Nephron progenitor cell (in vitro differentiated cells): ENCODE data around the gene RAP1GAP2.

Source experiments
- DNase-seq: peaks from one replicate; pipeline ENCODE4 v3.0.0; 2021
- H3K27ac Mint-ChIP-seq: 2 replicates; pipeline ENCODE4 v1.8.0; 2021; ENCODE audit warnings: mild to moderate bottlenecking, moderate library complexity, mixed read lengths
- H3K27me3 Mint-ChIP-seq: 2 replicates; pipeline ENCODE4 v1.8.0; 2021; ENCODE audit warnings: mild to moderate bottlenecking, low read depth, mixed read lengths; ENCODE audit not compliant: poor library complexity
- H3K36me3 Mint-ChIP-seq: 2 replicates; pipeline ENCODE4 v1.8.0; 2021; ENCODE audit warnings: low read depth, mixed read lengths
- H3K4me1 Mint-ChIP-seq: 2 replicates; pipeline ENCODE4 v1.8.0; 2021; ENCODE audit warnings: mixed read lengths
- H3K4me3 Mint-ChIP-seq: 2 replicates; pipeline ENCODE4 v1.8.0; 2021; ENCODE audit warnings: mild to moderate bottlenecking, moderate library complexity, mixed read lengths
- H3K9me3 Mint-ChIP-seq: 2 replicates; pipeline ENCODE4 v1.8.0; 2021; ENCODE audit warnings: mild to moderate bottlenecking, moderate library complexity, mixed read lengths
- TF ChIP-seq, protein P1 (sequence below): fragments of 200-600 bp; sonication (generic); IDR thresholded peaks from 2 replicates; pipeline ENCODE4 v1.5.0; 2021; ENCODE audit warnings: antibody characterized with exemption

RAP1GAP2 gene

DNA sequence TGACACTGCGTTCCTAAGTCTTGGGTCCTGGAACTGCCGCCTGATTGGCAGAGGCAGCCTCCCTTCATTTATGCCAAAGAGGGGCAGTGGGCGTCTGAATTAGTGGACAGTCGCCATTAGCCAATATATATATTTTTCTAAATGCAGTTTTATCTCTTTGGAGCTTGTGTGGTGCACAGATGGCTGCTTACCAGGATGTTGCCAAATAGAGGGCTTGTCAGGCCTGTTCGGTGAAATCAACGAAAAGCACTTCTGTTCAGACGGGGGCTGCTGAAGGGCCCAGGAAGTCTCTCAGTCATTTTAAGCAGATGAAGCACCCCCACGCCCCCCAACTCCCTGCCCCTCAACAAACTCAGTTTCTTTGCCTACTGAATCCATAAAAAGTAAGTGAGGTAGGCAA is 66.0 kb downstream of the RAP1GAP2 start:
- H3K4me3 Mint-ChIP-seq = no peak overlapping the region
- no peaks in the 10 kb centered on the region for H3K4me1 Mint-ChIP-seq
- peak overlapping the region; percentile 80 for H3K27ac Mint-ChIP-seq
- TF ChIP-seq, protein P1, sequence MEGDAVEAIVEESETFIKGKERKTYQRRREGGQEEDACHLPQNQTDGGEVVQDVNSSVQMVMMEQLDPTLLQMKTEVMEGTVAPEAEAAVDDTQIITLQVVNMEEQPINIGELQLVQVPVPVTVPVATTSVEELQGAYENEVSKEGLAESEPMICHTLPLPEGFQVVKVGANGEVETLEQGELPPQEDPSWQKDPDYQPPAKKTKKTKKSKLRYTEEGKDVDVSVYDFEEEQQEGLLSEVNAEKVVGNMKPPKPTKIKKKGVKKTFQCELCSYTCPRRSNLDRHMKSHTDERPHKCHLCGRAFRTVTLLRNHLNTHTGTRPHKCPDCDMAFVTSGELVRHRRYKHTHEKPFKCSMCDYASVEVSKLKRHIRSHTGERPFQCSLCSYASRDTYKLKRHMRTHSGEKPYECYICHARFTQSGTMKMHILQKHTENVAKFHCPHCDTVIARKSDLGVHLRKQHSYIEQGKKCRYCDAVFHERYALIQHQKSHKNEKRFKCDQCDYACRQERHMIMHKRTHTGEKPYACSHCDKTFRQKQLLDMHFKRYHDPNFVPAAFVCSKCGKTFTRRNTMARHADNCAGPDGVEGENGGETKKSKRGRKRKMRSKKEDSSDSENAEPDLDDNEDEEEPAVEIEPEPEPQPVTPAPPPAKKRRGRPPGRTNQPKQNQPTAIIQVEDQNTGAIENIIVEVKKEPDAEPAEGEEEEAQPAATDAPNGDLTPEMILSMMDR = no peak
- no peak for DNase-seq
- H3K9me3 Mint-ChIP-seq = peaks cover 9% of the 10 kb centered on the region
- no peaks in the 10 kb centered on the region for H3K36me3 Mint-ChIP-seq
- H3K27me3 Mint-ChIP-seq = peaks cover 38% of the 10 kb centered on the region

DNA sequence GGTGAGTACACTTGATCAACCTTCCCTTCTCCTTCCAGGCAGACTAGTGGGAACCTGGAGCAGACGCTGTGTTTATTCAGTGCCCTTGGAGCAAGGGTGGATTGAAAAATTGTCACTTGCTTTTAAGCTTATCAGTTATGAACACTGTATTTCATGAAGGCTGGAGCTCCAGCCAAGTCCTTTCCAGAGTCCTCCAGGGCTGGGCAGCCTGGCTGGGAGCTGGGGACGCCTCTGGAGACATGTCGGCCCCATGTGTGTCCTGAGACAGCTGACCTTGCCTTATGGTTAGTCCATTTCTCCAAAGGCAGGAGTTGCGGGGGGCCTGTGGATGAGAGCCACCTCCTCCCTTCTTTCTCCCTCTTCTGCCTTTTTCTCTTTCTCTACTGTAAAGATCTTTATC is 67.0 kb downstream of the RAP1GAP2 start:
- TF ChIP-seq, protein P1 = no peak
- DNase-seq = no peak
- Mint-ChIP-seq H3K36me3 (no peaks in the 10 kb centered on the region), H3K27me3 (peaks cover 31% of the 10 kb centered on the region), H3K4me1 (peaks cover 8% of the 10 kb centered on the region), H3K4me3 (no peak overlapping the region), H3K27ac (no peak overlapping the region), H3K9me3 (peaks cover 9% of the 10 kb centered on the region)

DNA sequence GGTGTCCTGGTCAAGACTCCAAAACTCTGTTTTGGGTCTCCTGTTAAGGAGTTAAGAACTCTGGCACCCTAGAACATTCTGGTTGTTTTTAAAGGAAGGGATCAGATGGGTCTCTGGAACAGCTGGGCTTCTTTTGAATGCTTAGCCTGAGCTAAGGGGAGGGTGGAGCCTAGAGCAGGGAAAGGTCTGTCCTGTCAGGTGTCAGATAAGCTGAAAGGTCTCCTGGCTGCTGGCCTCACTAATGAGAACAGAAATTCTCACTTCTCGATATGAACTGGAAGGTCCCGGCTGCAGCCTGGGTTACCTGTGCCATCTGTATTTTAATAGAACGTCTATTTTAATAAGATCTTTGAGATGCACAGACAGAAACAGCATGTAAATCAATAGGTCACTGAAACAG is 69.0 kb downstream of the RAP1GAP2 start:
- Mint-ChIP-seq H3K4me1 (peaks cover 15% of the 10 kb centered on the region), H3K27ac (no peak overlapping the region), H3K4me3 (no peak overlapping the region), H3K27me3 (peaks cover 26% of the 10 kb centered on the region), H3K9me3 (peaks cover 3% of the 10 kb centered on the region), H3K36me3 (no peaks in the 10 kb centered on the region)
- no peak for DNase-seq
- TF ChIP-seq, protein P1 = no peak

DNA sequence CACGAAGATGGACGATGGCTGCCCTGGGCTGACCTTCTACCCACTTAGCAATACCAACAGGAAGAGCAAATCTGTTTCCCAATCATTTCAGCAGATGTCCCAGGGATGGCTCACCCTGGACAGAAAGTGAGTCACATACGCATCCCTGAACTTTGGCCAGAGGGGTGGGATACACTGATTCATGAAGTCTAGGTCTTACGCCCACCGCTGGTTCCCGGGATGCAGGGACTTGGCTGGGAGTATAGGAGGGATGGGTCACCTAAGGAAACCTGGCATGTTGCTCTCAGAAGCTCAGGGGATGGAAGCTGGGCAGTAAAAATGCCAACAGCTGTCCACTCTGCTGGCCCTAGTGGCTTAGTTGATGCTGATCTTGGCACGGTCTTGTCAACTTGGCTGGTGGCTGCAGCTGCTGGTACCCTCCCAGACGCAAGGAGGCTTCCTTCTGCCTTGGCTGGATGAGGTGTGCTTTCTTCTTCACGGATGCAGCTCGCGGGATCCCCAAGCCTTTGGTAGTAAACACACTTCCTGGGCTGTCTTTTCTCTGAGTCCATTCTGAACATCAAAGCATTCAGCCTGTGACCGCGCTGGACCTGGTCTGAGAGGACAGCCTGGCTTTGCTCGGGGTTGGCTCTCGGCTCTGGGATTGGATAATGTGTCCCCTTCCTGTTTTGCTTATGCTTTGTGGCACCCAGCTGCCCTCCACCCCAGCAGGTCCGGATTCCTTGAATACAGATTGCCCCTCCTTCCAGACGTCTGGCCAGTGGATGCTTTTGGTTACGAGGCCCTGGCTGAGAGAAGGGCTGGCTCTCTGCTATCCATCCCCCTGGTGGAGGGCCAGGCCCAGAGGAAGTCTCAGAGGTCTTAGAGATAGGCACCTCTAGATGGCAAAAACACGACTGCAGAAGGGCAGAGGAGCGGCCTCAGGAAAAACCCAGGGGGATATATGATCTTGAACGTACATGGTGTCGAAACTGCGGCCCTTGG is 71.5 kb downstream of the RAP1GAP2 start:
- H3K36me3 Mint-ChIP-seq = no peaks in the 10 kb centered on the region
- DNase-seq = peak; percentile 28
- H3K27me3 Mint-ChIP-seq = peaks cover 26% of the 10 kb centered on the region
- peaks cover 29% of the 10 kb centered on the region for H3K4me1 Mint-ChIP-seq
- H3K9me3 Mint-ChIP-seq = no peaks in the 10 kb centered on the region
- TF ChIP-seq, protein P1 = no peak
- no peak overlapping the region for H3K4me3 Mint-ChIP-seq
- H3K27ac Mint-ChIP-seq = no peak overlapping the region

DNA sequence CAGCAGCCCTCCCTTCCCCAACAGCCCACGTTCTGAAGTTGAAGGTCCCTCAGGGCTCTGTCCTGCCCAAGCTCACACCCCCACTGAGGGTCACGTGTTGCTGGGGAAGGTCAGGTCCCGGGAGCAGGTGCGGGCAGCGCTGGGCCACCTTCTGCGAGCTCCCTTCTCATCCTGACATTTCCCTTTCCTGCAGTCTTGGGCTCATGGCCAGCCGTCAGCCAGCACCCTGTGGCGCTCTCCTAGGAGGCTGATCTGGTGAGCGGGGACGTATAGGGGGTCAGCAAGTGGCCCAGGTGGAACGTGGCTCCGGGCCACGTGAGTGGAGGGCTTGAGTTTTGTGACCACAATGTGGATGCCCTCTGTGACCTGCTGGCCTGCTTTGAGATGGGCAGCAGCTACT is 73.4 kb downstream of the RAP1GAP2 start:
- Mint-ChIP-seq H3K27ac (no peak overlapping the region), H3K9me3 (no peaks in the 10 kb centered on the region), H3K4me1 (peaks cover 29% of the 10 kb centered on the region), H3K27me3 (peaks cover 25% of the 10 kb centered on the region), H3K4me3 (no peak overlapping the region), H3K36me3 (no peaks in the 10 kb centered on the region)
- no peak for DNase-seq
- TF ChIP-seq, protein P1 = no peak

DNA sequence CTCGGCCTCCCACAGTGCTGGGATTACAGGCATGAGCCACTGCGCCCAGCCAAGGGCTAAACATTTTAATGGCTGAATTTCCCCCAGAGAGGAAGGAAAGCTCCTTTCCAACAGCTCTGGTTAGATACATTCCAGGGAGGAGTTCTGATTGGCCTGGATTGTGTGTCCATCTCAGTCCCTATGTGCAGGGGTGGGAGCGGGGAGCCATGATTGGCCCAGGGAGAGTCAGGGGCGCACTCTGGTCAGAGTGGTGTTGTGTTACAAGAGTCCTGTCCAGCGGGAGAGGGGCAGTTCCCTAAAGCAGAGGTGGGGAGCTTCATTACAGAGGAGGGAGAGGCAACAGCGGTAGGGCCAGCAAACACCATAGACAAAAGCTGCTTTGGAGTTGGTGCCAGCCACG is 75.0 kb downstream of the RAP1GAP2 start:
- DNase-seq = peak; percentile 53
- Mint-ChIP-seq H3K9me3 (no peaks in the 10 kb centered on the region), H3K4me1 (peaks cover 34% of the 10 kb centered on the region), H3K27ac (no peak overlapping the region), H3K36me3 (no peaks in the 10 kb centered on the region), H3K4me3 (no peak overlapping the region), H3K27me3 (peaks cover 25% of the 10 kb centered on the region)
- TF ChIP-seq, protein P1 = no peak
